Liver (tissue), 9 donors: ENCODE data around the gene NELL1. TPM values are rescaled to one million over a fixed set of nuclear protein-coding genes. Genes with fewer than 3 reads are reported as not detected.

ENCODE experiments used
- DNase-seq: peaks from one replicate; pipeline ENCODE4 v3.0.0-alpha.2; 2017; ENCODE audit warnings: low spot score
- H3K27ac ChIP-seq, 2 donors: one replicate each; pipeline ENCODE4 v1.7.0; 2013; ENCODE audit warnings: inconsistent platforms in 2 of 2, low read length in 2 of 2, control low read depth in 1 of 2, low read depth in 1 of 2, mild to moderate bottlenecking in 1 of 2
- H3K27me3 ChIP-seq, 4 donors: one replicate each; pipeline versions ENCODE4 v1.6.1 to v1.7.0; 2013; ENCODE audit warnings: low read length in 3 of 4, inconsistent platforms in 1 of 4, mild to moderate bottlenecking in 1 of 4, moderate library complexity in 1 of 4; ENCODE audit not compliant: control insufficient read depth in 4 of 4, insufficient read depth in 4 of 4
- H3K36me3 ChIP-seq, 4 donors: one replicate each; pipeline versions ENCODE4 v1.6.1 to v1.7.0; 2013; ENCODE audit warnings: low read length in 3 of 4, mild to moderate bottlenecking in 3 of 4, low read depth in 1 of 4, moderate library complexity in 1 of 4; ENCODE audit not compliant: control insufficient read depth in 4 of 4, insufficient read depth in 3 of 4
- H3K4me1 ChIP-seq, 4 donors: one replicate each; pipeline versions ENCODE4 v1.6.1 to v1.7.0; 2013; ENCODE audit warnings: low read length in 3 of 4, mild to moderate bottlenecking in 3 of 4, moderate library complexity in 1 of 4; ENCODE audit not compliant: control insufficient read depth in 4 of 4, insufficient read depth in 4 of 4
- H3K4me3 ChIP-seq, 3 donors: one replicate each; pipeline versions ENCODE4 v1.6.1 to v1.7.0; 2013; ENCODE audit warnings: low read length in 3 of 3, control low read depth in 1 of 3, low read depth in 1 of 3, mild to moderate bottlenecking in 1 of 3
- H3K9ac ChIP-seq, 2 donors: one replicate each; pipeline ENCODE4 v1.7.0; 2013; ENCODE audit warnings: low read length in 2 of 2, mild to moderate bottlenecking in 2 of 2, moderate library complexity in 2 of 2, control low read depth in 1 of 2, low read depth in 1 of 2
- H3K9me3 ChIP-seq, 4 donors: one replicate each; pipeline versions ENCODE4 v1.6.1 to v1.7.0; 2013; ENCODE audit warnings: low read length in 3 of 4; ENCODE audit not compliant: control insufficient read depth in 4 of 4
- CTCF ChIP-seq: fragments of 150-350 bp; IDR thresholded peaks from 2 replicates; pipeline ENCODE4 v1.5.1; 2017; ENCODE audit warnings: improper control_type of control experiment, low read depth, low read length; ENCODE audit not compliant: missing input control
- GABPA ChIP-seq, 2 donors: IDR thresholded peaks in 1 of 2; conservative IDR thresholded peaks in 1 of 2; 2 replicates each; pipeline ENCODE4 v1.6.1; 2016; ENCODE audit warnings: antibody characterized with exemption in 2 of 2, mild to moderate bottlenecking in 1 of 2, moderate library complexity in 1 of 2
- NR2F2 ChIP-seq: IDR thresholded peaks from 2 replicates; pipeline ENCODE4 v1.6.1; 2016; ENCODE audit warnings: antibody characterized with exemption
- REST ChIP-seq: IDR thresholded peaks from 2 replicates; pipeline ENCODE4 v1.6.1; 2016; ENCODE audit warnings: antibody characterized with exemption, mild to moderate bottlenecking
- RXRA ChIP-seq, 2 donors: IDR thresholded peaks; 2 replicates each; pipeline ENCODE4 v1.6.1; 2017 to 2018; ENCODE audit warnings: antibody characterized with exemption in 2 of 2, mild to moderate bottlenecking in 1 of 2
- SP1 ChIP-seq: IDR thresholded peaks from 2 replicates; pipeline ENCODE4 v1.6.1; 2018; ENCODE audit warnings: antibody characterized with exemption, mild to moderate bottlenecking
- TAF1 ChIP-seq: conservative IDR thresholded peaks from 2 replicates; pipeline ENCODE4 v1.6.1; 2016; ENCODE audit warnings: antibody characterized with exemption, mild to moderate bottlenecking
- ZBTB33 ChIP-seq: IDR thresholded peaks from 2 replicates; pipeline ENCODE4 v1.6.1; 2016; ENCODE audit warnings: antibody characterized with exemption
- WGBS: extraction: QIAGEN DNeasy Blood & Tissue Kit; methylation state at CpG from one replicate; pipeline ENCODE4 v1.1.7; 2013; 5-methylcytosine and 5-hydroxymethylcytosine counted together
- polyA plus RNA-seq, 2 donors: library from polyadenylated mRNA; stranded (reverse) in 1 of 2; unstranded in 1 of 2; fragments of 200-250 nt in 1 of 2; fragments of >200 nt in 1 of 2; fragmentation: Nextera tagmentation in 1 of 2; extraction: Ambion mirVana in 1 of 2; gene quantifications; one replicate each; pipeline versions ENCODE4 v1.2.1 to v1.2.3, GENCODE V29; 2013 to 2015
- total RNA-seq, 2 donors: library from RNA; depleted of rRNA; stranded (reverse); fragments of >200 nt; gene quantifications; one replicate each; pipeline ENCODE4 v1.2.3, GENCODE V29; 2014
- donor health status: healthy.
- donor health status: healthy.
- donor health status: healthy.
- donor health status: healthy.
- donor health status: healthy.

NELL1 gene
- total and polyA plus RNA-seq, 4 donors: not detected

GRCh38 chr11:20759541-20759940 lies 90.2 kb downstream of the NELL1 start:
- Histone ChIP-seq H3K9me3 (no peaks in the 10 kb centered on the region), H3K4me1 (no peaks in the 10 kb centered on the region), H3K4me3 (no peak overlapping the region), H3K27ac (no peak overlapping the region), H3K27me3 (no peaks in the 10 kb centered on the region), H3K9ac (no peak overlapping the region), H3K36me3 (no peaks in the 10 kb centered on the region)
- no peak for TF ChIP-seq REST
- TF ChIP-seq SP1: no peak
- no peak for TF ChIP-seq NR2F2
- 65% methylated on average over 2 of the region's 2 CpGs for WGBS
- no peak for DNase-seq

- H3K4me1 ChIP-seq: no peaks in the 10 kb centered on the region
- no peaks in the 10 kb centered on the region for H3K36me3 ChIP-seq
- H3K27ac ChIP-seq: no peak overlapping the region
- no peaks in the 10 kb centered on the region for H3K27me3 ChIP-seq
- WGBS: 80% methylated on average over 6 of the region's 6 CpGs
- H3K9me3 ChIP-seq: no peaks in the 10 kb centered on the region
- no peak for DNase-seq
- no peak overlapping the region for H3K4me3 ChIP-seq
- TF ChIP-seq ZBTB33: no peak
- H3K9ac ChIP-seq: no peak overlapping the region
Measured at GRCh38 chr11:20760811-20761210, 91.4 kb downstream of the NELL1 start.

- H3K4me3 ChIP-seq: no peak overlapping the region
- TF ChIP-seq CTCF: no peak
- no peak for TF ChIP-seq RXRA (IDR thresholded peaks at IDR 0.05)
- TF ChIP-seq GABPA (IDR thresholded peaks at IDR 0.05 in 1 of 2, conservative IDR thresholded peaks at IDR 0.05 in 1 of 2): no peak
- TF ChIP-seq TAF1: no peak
- no peaks in the 10 kb centered on the region for H3K36me3 ChIP-seq
- H3K9ac ChIP-seq: no peak overlapping the region
- DNase-seq: no peak
- no peaks in the 10 kb centered on the region for H3K4me1 ChIP-seq
- no peaks in the 10 kb centered on the region for H3K27me3 ChIP-seq
- no peaks in the 10 kb centered on the region for H3K9me3 ChIP-seq
- 69% methylated on average over 13 of the region's 13 CpGs for WGBS
- no peak overlapping the region for H3K27ac ChIP-seq
Measured at GRCh38 chr11:20762116-20762844, 92.9 kb downstream of the NELL1 start.
